Epidermal melanocyte (primary cell): ENCODE data around the gene TRIM54.
"Not testable (repeated sequence)": the region's sequence is repeated elsewhere in the genome, so short reads cannot be mapped to it uniquely, and the experiment has no call there.

ENCODE experiments used
- DNase-seq: peaks from one replicate; pipeline ENCODE4 v3.0.0; 2011; ENCODE audit warnings: low spot score; ENCODE audit not compliant: insufficient read length

TRIM54 gene

DNA sequence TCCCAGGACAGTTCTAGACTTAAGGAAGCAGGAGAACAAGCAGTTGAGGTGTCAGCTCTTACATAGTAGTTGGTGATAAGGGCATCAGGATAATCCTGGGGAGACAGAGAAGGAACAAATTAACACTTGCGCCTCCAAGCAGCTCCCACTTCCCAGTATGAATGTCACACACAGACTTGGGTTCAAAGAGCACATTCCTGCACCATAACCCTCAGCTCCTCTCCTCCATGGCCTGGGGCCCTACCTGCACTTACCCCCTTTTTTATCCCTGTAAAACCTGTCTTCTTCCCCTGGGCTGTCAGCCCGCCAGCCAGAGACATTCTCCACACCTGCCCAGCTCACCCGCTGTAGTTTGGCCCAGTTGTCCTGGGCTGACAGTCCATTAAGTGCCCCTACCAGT is 29.9 kb downstream of the TRIM54 start:
- DNase-seq: no peak

DNA sequence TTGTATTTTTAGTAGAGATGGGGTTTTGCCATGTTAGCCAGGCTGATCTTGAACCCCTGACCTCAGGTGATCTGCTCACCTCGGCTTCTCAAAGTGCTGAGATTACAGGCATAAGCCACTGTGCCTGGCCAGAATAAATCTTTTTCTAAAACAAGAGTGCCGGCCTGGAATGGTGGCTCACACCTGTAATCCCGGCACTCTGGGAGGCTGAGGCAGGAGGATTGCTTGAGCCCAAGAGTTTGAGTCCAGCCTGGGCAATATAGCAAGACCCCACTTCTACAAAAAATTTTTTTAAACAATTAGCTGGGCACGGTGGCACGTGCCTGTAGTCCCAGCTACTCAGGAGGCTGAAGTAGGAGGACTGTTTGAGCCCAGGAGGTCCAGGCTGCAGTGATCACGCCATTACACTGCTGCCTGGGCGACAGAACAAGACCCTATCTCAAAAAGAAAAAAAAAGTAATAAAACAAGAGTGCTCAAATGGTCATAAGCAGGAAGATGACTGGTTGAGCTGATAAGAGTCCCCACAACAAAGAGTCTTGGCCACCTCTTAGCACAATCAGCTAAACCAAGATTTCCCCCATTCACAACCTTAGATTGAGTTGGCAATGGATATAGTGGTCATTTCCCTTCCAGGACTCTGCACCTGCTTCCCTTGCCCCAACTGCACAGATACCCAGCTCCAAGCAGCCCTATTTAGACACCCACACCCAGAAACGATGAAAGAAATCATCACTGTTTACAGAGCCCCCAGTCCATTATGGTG is 31.8 kb downstream of the TRIM54 start:
- DNase-seq: no peak

DNA sequence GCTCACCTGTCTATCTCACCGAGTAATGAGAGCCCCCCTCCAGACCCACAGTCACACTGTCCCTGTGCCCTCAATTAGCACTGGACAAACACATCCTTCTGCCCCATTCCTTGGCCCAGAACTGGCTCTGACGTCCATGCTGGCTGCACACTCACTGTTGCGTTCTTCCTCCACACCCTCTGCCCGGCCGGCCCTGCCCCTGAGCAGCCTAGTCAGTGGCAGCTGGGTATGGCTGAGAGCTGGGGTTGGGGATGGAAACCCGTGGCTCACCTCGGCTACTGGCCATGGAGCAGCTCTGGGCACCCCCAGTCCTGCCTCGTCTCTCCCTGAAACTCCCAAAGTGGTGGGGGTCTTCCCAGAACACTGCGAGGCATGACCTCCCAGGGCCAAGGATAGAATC is 32.5 kb downstream of the TRIM54 start:
- DNase-seq: no peak

DNA sequence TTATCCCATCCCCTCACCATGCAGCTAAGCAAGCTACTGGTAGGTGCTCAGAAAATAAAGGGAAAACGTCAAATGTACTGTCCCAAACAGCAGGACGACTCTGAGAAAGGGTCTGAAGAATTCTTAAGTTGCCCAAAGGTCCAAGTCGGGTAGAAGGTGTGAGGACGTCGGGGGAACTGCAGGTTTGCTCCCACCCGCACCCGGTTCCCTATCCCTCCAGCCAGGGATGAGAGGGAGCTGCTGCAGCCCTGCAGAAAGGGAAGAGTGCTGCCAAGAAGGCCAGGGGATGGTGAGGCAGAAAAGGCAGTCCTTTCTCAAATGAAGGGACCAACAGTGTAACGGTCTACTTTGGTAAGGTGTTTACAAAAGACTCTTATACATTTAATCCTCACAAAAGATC is 32.9 kb downstream of the TRIM54 start:
- no peak for DNase-seq

DNA sequence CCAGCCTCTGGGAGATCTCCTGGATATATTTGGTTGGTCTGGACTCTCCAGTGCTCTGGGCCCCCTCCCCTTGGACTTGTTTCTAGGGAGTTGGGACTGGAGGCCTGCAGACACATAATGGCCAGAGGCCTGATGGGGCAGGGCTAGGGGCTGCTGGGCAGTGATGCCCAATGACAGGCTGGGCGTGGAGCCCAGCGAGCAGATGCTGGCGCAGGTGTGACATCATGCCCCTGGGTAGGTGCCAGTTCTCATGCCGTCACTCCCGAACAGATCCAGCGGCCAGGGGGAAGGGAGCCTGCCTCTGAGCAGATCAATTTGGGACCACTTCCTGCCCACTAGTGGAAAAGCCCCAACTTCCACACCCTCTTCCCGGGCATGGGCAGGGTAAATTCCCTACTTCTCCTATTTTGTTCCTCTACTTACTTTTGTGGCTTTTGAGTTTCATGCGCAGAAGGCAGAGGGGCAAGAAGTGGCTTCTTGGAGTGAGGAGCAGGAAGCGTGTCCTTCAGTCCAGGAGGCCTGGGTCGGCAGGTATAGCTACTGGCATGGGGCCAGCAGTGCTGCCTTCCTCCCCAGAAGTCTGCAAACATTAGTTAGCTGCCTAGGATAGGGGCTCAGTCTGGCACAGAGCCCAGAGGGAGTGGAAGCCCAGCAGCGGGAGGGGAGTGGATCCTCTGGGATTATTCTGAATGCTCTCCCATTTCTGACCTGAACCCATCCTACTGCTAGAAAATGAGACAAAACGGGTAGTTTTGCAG is 34.6 kb downstream of the TRIM54 start:
- no peak for DNase-seq

DNA sequence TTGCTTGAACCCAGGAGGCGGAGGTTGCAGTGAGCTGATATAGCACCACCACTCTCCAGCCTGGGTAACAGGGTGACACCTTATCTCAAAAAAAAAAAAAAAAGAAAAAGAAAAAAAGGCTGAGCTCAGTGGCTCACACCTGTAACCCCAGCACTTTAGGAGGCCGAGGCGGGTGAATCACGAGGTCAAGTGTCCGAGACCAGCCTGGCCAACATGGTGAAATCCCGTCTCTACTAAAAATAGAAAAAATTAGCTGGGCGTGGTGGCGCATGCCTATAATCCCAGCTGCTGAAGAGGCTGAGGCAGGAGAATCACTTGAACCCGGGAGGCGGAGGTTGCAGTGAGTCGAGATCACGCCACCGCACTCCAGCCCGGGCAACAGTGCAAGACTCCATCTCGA is 37.6 kb downstream of the TRIM54 start:
- DNase-seq: not testable (repeated sequence)

DNA sequence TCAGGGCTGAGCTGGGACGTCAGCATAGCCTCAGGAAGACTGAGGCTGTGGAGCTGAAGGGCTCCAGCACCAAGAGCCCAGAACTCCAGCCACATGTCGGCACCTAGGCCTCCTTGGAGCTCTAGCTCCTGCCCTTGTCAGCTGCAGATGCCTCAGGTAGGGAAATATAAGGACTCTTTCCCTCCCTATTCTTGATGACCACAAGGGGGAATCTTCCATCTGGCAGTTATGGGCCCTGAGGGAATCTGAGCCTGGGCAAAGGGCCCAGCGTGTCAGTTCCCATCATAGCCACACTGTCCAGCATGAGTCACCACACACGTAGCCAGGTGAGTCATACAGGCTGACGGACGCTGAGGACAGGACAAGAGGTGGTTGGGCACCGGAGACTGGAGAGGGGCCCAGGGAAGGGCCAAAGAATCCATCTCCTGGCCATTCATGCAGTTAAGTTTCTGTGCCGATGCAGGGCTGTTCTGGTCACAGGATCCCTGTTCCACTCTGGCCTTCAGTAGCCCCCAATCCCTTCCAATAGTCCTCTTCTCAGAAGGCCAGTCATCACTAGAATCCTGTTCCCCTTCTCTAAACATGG is 38.8 kb downstream of the TRIM54 start:
- peak; percentile 32 for DNase-seq

DNA sequence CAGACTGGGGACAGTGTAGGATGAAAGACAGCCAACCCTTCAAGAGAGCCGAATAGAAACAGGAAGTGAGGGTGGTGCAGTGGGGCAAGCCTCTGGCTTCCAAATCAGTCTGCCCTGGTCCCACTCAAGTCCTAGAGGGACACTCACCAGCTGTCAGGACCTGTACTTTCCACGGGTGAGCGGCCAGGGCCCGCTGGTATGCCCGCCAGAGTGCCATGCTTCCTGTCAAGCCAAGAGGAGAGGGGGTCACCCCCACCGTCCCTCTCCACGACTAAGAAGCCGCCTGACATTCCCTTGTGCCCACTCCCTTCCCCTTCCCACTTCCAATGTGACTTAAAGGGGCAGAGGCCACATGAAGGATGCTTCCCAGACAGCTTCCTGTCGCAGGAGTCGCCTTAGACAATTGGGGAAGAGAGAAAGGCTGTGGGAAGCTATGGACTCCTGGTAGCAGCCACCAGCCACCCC is 40.1 kb downstream of the TRIM54 start:
- no peak for DNase-seq

DNA sequence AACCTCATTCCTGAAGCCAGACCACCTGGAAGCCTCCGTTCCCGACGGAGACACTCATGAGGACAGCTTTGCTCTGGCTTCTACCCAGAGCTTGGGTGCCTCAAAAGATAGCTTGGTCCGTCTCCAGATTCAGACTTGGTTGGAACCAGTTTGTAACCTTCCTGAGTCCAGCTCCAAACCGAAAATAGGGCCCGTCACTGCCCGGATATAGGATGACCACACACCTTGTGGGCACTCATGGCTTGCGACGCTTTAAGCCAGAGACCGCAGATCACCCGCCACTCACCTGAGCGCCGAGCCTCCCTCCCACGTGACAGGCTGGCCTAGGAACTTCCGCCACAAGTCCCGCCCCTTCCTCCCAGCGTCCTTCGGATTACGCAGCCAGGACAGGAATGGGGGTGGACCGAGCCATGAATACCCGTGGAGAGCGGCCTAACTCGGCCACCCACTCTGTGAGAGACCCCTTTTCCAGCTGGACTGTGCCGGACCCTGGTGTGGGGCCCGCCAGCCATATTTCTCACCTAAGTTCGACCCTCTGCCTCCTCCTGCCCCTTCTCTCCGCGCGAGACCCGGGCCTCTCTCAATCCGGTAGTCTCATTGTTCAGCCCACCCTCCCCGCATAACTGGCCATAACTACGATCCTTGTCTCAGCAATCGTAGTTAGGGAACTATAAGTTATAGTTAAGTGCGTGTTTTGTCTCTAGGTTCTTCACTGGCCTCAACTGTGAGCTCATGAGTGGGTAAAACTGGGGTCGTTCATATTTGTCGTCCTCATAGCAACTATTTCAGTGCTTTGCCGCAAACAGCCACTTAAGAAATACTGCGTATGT is 40.8 kb downstream of the TRIM54 start, which contains the start of gene MPV17:
MPV17 (minus strand) TSS at position 332 of the 830 bp plus-strand sequence. CDS start 580 bp downstream, outside the sequence.
- DNase-seq: peak; percentile 99

DNA sequence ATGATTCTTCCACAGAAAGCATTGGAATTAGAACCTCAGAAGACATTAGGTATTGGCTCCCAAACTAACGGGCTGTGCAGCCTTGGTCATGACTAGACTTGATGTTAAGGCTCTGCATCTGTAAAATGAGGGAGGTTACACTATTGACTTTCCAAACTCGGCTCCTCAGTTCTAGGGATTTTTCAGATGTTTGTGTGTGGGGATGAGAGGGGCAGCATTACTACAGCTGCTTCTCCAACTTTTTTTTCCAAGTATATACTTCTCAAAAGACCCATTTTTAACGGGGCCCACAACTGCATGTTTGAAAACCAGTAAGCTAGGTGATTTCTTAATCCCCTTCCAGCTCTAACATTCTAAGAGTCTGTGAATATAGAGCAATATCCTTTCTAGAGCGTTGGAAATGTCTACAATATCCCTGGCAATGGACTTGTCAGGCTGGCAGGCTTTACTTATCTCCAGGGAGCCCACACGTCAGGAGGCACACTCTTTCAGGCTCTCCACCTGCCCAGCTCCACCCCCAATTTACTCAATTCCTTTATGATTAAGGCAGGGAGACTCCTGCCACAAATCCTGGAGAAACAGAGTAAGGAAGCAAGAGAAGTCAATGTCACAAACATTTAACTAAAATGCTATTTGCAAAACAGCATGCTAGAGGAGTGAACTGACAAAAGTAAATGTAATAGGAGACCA is 41.5 kb downstream of the TRIM54 start:
- DNase-seq: no peak

DNA sequence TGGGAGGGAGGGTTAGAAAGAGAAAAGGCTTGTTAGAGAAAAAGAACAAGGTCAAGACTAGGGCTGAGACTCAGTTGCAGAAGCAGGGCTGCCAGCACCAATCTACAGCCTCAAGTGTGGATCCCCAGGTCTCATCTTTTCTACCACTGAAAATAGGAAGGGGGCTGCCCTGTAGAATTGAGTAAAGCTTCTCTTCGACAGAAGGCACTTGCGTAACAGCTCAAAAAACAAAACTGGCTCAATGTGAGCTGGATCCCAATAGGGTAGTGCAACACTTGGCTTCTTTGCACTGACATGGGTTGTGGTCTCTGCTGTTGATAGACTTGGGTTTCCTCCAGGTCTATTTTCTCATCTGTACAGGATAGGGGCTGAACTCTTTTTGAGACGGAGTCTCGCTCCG is 42.5 kb downstream of the TRIM54 start:
- DNase-seq: no peak

DNA sequence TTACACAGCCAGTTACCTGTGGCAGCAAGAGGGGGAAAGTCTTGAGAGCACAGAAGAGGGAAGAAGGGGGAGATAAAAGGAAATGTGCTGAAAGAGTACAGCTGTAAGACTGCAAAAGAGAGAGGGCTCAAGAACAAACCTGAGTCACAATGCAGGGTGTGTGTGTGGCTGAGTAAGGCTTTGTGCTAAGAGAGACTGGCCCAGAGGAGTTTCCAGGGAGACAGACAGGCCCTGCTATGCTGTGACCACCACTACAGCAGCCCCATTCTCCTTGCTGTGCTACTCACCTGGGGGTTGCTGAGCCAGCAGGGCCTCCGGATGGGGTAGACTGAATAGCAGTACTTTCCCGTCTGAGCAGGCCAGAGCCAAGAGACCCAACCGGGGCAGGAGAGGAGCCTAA is 53.1 kb downstream of the TRIM54 start:
- no peak for DNase-seq

DNA sequence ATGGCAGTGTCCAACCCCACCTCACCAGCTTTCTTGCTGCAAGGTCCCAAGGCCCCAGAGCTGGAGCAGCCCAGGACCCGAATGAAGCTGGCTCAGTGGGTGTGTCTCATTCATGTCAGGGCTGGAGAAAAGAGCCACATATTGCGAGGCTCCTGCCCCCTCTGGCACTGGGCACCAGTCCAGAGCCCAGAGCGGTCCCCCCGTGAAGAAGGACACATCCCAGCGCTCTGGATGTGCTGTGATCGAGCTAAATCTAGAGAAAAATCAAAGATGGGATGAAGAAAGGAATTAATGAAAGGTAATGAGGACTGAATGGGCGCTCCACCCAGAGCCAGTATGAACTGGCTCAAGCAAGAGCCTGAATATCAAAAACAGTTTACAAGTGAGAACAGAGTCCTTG is 53.9 kb downstream of the TRIM54 start:
- no peak for DNase-seq

DNA sequence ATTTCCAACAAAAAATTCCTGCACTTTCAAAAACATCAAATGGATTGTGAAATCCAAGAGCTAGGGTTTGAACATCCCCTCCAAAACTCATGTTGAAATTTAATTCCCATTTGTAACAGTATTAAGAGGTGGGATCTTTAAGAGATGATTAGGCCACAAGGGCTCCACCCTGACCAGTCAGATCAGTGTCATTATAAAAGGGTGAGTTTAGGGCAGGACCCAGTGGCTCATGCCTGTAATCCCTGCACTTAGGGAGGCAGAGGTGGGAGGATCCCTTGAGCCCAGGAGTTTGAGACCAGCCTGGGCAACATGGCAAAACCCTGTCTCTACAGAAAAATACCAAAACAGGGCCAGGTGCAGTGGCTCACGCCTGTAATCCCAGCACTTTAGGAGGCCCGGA is 65.4 kb downstream of the TRIM54 start:
- no peak for DNase-seq

DNA sequence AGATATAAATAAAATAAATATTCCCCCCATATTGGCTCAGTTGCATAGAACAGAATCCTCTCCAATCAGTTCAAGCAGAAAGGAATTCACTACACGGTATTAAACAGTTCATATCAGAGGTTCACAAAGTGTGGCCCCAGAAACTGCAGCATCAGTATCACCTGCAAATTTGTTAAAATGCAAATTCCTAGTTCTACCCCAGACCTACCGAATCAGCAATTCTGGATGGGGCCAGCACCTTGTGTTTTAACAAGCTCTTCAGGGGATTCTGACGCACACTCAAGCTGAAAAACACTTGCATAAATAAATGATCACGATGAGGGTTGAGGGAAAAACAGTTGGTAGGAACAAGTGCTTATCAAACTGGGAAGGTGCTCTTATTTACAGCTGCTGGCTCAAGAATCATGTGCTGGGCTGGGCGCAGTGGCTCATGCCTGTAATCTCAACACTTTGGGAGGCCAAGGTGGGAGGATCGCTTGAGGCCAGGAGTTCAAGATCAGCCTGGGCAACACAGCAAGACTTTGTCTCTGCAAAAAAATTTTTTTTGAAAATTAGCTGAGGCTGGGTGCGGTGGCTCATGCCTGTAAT is 68.0 kb downstream of the TRIM54 start:
- DNase-seq: no peak

DNA sequence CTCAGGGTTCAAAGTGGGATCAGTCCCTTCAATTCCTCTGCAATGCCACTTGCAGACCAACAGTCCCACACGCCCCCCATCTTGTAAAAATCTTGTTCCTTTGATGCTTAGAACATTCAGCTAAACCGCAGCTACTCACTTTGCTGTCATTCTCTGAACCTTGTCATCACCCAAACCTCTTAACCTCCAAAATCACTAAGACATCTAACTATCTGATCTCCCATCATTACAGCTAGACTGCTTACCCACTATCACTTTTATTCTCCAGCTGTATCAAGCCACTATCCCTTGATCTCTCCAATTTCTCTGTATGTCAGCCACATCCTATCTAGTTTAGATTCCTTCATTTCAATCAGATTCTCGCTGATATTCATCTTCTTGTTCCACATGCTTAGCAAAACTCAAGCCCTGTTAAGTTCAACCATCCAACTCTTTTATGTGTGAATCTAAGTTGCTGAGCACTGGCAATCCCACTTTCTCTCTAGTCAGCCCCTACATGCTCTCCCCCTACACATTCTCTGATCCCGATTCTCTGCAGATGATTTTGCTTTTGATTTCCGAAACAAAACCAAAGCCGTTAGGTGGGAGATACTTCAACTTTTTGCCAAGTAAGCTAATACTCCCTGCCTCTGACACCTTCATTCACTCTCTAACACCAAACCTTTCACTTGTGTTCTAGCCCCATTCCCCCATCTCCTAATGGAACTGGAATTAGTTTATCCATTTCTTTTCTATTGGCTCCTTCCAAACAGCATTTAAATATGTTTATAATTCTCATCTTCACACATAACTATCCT is 69.8 kb downstream of the TRIM54 start:
- DNase-seq: no peak

DNA sequence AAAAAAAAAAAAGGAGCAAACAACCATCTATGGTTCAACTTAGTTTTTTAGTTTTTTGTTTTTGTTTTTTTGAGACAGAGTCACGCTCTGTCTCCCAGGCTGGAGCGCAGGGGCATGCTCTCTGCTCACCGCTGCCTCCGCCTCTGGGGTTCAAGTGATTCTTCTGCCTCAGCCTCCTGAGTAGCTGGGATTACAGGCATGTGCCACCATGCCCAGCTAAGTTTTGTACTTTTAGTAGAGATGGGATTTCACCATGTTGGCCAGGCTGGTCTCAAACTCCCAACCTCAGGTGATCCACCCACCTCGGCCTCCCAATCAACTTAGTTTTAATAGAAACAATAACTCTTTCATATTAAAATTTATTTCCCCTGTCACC is 71.1 kb downstream of the TRIM54 start:
- DNase-seq: not testable (repeated sequence)

DNA sequence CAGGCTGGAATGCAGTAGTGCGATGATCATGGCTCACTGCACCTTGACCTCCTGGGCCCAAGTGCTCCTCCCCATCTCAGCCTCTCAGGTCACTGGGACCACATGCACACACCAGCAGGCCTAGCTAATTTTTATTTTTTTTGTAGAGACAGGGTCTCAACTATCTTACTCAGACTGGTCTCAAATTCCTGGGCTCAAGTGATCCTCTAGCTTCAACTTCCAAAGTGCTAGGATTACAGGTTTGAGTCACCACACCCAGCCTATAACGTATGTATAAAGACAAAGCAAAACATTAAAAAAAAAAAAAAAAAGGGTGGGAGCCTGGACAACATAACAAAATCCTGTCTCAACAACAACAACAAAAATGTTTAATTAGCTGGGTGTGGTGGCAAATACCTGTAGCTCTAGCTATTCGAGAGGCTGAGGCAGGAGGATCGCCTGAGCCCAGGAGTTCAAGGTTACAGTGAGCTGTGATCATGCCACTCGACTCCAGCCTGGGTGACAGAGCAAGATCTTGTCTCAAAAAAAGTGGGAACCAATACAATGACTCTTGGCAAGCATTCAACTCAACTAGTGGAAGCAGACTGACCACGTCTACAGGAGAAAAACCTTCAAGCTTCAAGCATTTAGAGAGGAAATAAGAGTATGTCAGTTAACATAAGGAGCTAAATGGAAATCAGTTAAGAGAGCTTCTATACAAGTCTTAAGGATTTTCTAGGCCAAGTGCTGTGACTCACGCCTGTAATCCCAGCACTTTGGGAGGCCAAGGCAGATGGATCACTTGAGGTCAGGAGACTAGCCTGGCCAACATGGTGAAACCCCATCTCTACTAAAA is 71.8 kb downstream of the TRIM54 start:
- DNase-seq: no peak

DNA sequence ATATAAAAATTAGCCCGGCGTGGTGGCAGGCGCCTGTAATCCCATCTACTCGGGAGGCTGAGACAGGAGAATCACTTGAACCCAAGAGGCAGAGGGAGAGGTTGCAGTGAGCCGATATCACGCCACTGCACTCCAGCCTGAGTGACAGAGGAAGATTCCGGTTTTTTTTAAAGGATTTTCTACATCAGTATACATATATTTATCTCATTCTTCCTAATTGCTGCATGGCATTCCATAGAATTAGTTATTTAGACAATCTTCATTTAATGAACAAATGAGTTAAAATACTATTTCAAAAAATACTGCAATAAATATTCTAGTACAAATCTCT is 72.3 kb downstream of the TRIM54 start:
- no peak for DNase-seq
